NK-92 (cell line): ENCODE data around the gene HTRA1.

Experiments
- DNase-seq: peaks from one replicate; lab custom pipeline; 2025; ENCODE audit not compliant: unreplicated experiment; lab: John Stamatoyannopoulos, UW

HTRA1 gene

GRCh38 chr10:122493761-122494160 is 32.4 kb downstream of the HTRA1 start:
- no peak for DNase-seq

- no peak for DNase-seq
Observed at GRCh38 chr10:122494173-122494820, 32.9 kb downstream of the HTRA1 start.

GRCh38 chr10:122494833-122495232 is 33.5 kb downstream of the HTRA1 start:
- DNase-seq = no peak

- no peak for DNase-seq
Observed at GRCh38 chr10:122495406-122496340, 34.3 kb downstream of the HTRA1 start.

GRCh38 chr10:122497241-122497640 is 35.9 kb downstream of the HTRA1 start:
- no peak for DNase-seq

- no peak for DNase-seq
Observed at GRCh38 chr10:122498521-122498920, 37.2 kb downstream of the HTRA1 start.

- no peak for DNase-seq
Observed at GRCh38 chr10:122499012-122499411, 37.7 kb downstream of the HTRA1 start.

- no peak for DNase-seq
Observed at GRCh38 chr10:122499491-122499941, 38.2 kb downstream of the HTRA1 start.

- no peak for DNase-seq
Observed at GRCh38 chr10:122500194-122500593, 38.8 kb downstream of the HTRA1 start.

GRCh38 chr10:122500726-122501125 is 39.4 kb downstream of the HTRA1 start:
- no peak for DNase-seq

GRCh38 chr10:122503012-122503411 is 41.7 kb downstream of the HTRA1 start:
- no peak for DNase-seq

- DNase-seq = no peak
Observed at GRCh38 chr10:122503886-122504609, 42.7 kb downstream of the HTRA1 start.

- no peak for DNase-seq
Observed at GRCh38 chr10:122504610-122504950, 43.2 kb downstream of the HTRA1 start.

- no peak for DNase-seq
Observed at GRCh38 chr10:122505011-122505410, 43.7 kb downstream of the HTRA1 start.

GRCh38 chr10:122505885-122506645 is 44.7 kb downstream of the HTRA1 start:
- no peak for DNase-seq

GRCh38 chr10:122507616-122508015 is 46.3 kb downstream of the HTRA1 start:
- no peak for DNase-seq

- DNase-seq = no peak
Observed at GRCh38 chr10:122508021-122508420, 46.7 kb downstream of the HTRA1 start.

- no peak for DNase-seq
Observed at GRCh38 chr10:122509323-122509722, 48.0 kb downstream of the HTRA1 start.

GRCh38 chr10:122510326-122510725 is 49.0 kb downstream of the HTRA1 start:
- DNase-seq = no peak

GRCh38 chr10:122510736-122511135 is 49.4 kb downstream of the HTRA1 start:
- DNase-seq = no peak

- no peak for DNase-seq
Observed at GRCh38 chr10:122513053-122513452, 51.7 kb downstream of the HTRA1 start.
